HG02588 (cell line): ENCODE measurements around the gene CC2D1A.
A peak's percentile ranks its signal among the peaks of the same experiment; 100 is the strongest.

Source experiments
- ATAC-seq: cut with Tn5 transposase; IDR thresholded peaks from one replicate; pipeline ENCODE4 v1.9.1; 2021; ENCODE audit warnings: mild to moderate bottlenecking, moderate library complexity; ENCODE audit not compliant: unreplicated experiment

CC2D1A gene

GRCh38 chr19:13905634-13906520, at the start of gene CC2D1A, which contains the start of gene BRME1:
Gene CC2D1A (plus strand): TSS chr19:13906201. CDS start chr19:13906442, 241 bp downstream.
Gene BRME1 (minus strand): TSS chr19:13906117. CDS start chr19:13904892, 1,225 bp downstream.
- ATAC-seq, result peak; percentile 94

- no peak for ATAC-seq
Measured at GRCh38 chr19:13856497-13856896, 49.5 kb upstream of the CC2D1A start.

- no peak for ATAC-seq
Measured at GRCh38 chr19:13859361-13859880, 46.6 kb upstream of the CC2D1A start.

- ATAC-seq, result no peak
Measured at GRCh38 chr19:13860679-13861391, 45.2 kb upstream of the CC2D1A start.

GRCh38 chr19:13861392-13861713, 44.6 kb upstream of the CC2D1A start:
- ATAC-seq, result peak; percentile 28

- peak; percentile 68 for ATAC-seq
Measured at GRCh38 chr19:13861714-13862531, 44.1 kb upstream of the CC2D1A start.

- no peak for ATAC-seq
Measured at GRCh38 chr19:13864046-13864666, 41.8 kb upstream of the CC2D1A start.

GRCh38 chr19:13864667-13865570, 41.1 kb upstream of the CC2D1A start:
- ATAC-seq, result no peak

- ATAC-seq, result no peak
Measured at GRCh38 chr19:13865571-13866462, 40.2 kb upstream of the CC2D1A start.

- no peak for ATAC-seq
Measured at GRCh38 chr19:13866463-13867046, 39.4 kb upstream of the CC2D1A start.

- ATAC-seq, result no peak
Measured at GRCh38 chr19:13868663-13869062, 37.3 kb upstream of the CC2D1A start.

GRCh38 chr19:13869281-13869680, 36.7 kb upstream of the CC2D1A start:
- no peak for ATAC-seq

- no peak for ATAC-seq
Measured at GRCh38 chr19:13870873-13871272, 35.1 kb upstream of the CC2D1A start.

- no peak for ATAC-seq
Measured at GRCh38 chr19:13872339-13872694, 33.7 kb upstream of the CC2D1A start.

GRCh38 chr19:13872695-13873389, 33.2 kb upstream of the CC2D1A start:
- no peak for ATAC-seq

GRCh38 chr19:13873834-13874515, 32.0 kb upstream of the CC2D1A start:
- no peak for ATAC-seq

- ATAC-seq, result no peak
Measured at GRCh38 chr19:13875824-13876223, 30.2 kb upstream of the CC2D1A start.
